Bronchial epithelial cell (primary cell): ENCODE results near the gene EP400. TPM values are rescaled to one million over a fixed set of nuclear protein-coding genes. Genes with fewer than 3 reads are reported as not detected.

Source experiments
- DNase-seq: peaks from one replicate; pipeline ENCODE4 v3.0.0-alpha.2; 2010; ENCODE audit warnings: low read depth
- FAIRE-seq: peaks from 2 replicates; lab custom pipeline; 2011; peaks lifted over from hg19 to GRCh38; lab: Jason Lieb, UNC
- H3K27me3 ChIP-seq: 2 replicates; pipeline ENCODE4 v1.5.1; 2011; ENCODE audit warnings: low read length; ENCODE audit not compliant: control insufficient read depth, insufficient read depth
- H3K36me3 ChIP-seq: 2 replicates; pipeline ENCODE4 v1.5.1; 2011; ENCODE audit warnings: low read length; ENCODE audit not compliant: control insufficient read depth, insufficient read depth
- H3K4me3 ChIP-seq: 2 replicates; pipeline ENCODE4 v1.5.1; 2011; ENCODE audit warnings: mild to moderate bottlenecking, low read depth, low read length, control low read depth
- CTCF ChIP-seq: IDR thresholded peaks from 2 replicates; pipeline ENCODE4 v1.5.1; 2011; ENCODE audit warnings: mild to moderate bottlenecking, moderate library complexity, low read length, control low read depth, inconsistent platforms; ENCODE audit not compliant: insufficient read depth, severe bottlenecking
- total RNA-seq: library from RNA; depleted of rRNA; stranded (reverse); fragments of >200 nt; gene quantifications from 2 replicates; pipeline ENCODE4 v1.2.1, GENCODE V29; 2014

The EP400 gene
- total RNA-seq, 1 donor from 2014 or later: 5.8 TPM

- no peak for DNase-seq
- Histone ChIP-seq H3K36me3 (peaks cover 19% of the 10 kb centered on the region), H3K4me3 (no peak overlapping the region), H3K27me3 (no peaks in the 10 kb centered on the region)
- FAIRE-seq: no peak
- no peak for TF ChIP-seq CTCF
Observed at GRCh38 chr12:132057691-132058090, 107.9 kb downstream of the EP400 start.

DNA sequence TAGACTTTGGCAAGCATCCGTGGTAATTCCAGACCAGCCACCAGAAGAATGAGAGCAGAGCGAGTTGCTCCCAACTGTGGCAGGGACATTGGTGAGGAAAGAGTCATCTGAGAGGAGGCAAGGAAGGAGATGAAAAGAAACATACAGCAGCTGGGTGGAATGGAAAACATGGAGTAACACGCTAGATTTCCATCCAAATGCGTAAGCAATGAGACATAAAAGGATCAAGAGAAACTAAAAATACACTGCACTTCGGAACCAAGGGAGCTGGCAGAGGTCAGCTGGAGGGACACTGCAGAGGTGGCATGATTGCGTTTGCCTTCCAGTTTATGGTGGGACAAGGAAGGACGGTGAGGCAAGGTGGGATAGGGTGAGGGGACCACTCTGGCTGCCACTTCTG is 111.5 kb downstream of the EP400 start:
- DNase-seq: no peak

DNA sequence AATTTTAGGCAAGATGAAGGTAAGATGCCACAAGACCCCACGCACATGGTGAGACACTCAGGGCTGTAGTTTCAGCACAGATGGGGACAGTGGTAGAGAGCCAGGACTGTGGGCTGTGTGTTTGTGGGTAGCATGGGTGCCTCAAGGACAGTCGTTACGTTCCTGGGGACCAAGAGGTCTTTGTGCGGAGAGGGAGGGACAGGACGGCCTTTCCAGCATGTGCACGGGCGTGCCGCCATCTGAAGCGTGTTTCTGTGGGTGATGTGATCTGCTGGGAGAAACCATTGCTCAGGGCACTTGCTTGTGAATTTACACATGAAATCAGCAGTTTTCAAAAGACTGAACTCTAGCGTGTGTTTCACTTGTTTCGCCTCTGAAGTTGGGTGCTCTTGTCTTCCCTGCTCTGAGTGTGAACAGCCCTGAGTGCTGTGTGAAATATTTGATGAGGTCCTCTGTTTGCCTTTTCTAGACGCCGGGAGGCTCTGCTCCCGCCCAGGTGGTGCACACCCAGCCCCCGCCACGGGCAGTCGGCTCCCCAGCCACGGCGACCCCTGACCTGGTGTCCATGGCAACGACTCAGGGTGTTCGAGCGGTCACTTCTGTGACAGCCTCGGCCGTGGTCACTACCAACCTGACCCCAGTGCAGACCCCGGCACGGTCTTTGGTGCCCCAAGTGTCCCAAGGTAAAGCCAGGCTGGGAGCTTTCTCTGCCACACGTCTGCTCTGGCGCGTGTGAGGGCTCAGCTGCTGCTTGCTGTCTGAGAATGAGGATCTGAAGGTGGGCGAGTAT is 112.1 kb downstream of the EP400 start:
- DNase-seq: no peak

More for the DNA sequence above, 111.5 kb downstream of the EP400 start:
- no peak for TF ChIP-seq CTCF
- no peak overlapping the region for H3K4me3 ChIP-seq
- no peaks in the 10 kb centered on the region for H3K27me3 ChIP-seq
- H3K36me3 ChIP-seq: peaks cover 14% of the 10 kb centered on the region
- no peak for FAIRE-seq

GRCh38 chr12:132062481-132062880 is 112.7 kb downstream of the EP400 start:
- no peak for TF ChIP-seq CTCF
- DNase-seq: no peak

More for the DNA sequence above, 112.1 kb downstream of the EP400 start:
- no peak for FAIRE-seq
- Histone ChIP-seq H3K36me3 (peaks cover 18% of the 10 kb centered on the region), H3K27me3 (no peaks in the 10 kb centered on the region), H3K4me3 (no peak overlapping the region)
- no peak for TF ChIP-seq CTCF

DNA sequence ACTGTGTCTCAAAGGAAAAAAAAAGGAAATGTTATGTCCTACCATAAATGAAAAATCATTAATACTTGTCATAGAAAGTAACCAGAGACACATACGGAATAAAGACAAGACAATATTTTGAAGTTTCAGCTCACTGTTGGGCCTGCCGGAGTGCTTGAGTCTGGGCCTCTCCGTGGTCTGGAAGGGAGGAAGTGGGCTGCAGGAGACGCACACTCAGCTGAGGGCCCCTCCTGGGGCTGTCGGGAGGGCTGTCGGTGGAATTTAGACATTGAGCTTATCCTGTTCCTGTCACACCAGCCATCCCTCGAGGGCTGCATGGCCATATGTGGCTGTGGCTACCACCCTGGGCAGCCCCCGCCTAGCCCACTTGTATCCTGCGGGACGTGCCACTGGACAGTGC is 113.7 kb downstream of the EP400 start:
- DNase-seq (no peak), FAIRE-seq (no peak)
- H3K27me3 ChIP-seq: no peaks in the 10 kb centered on the region
- TF ChIP-seq CTCF: no peak
- peaks cover 27% of the 10 kb centered on the region for H3K36me3 ChIP-seq
- H3K4me3 ChIP-seq: no peak overlapping the region

More at GRCh38 chr12:132062481-132062880, 112.7 kb downstream of the EP400 start:
- H3K4me3 ChIP-seq: no peak overlapping the region
- peaks cover 23% of the 10 kb centered on the region for H3K36me3 ChIP-seq
- no peaks in the 10 kb centered on the region for H3K27me3 ChIP-seq
- FAIRE-seq: no peak
